ENCODE results near the gene ANKS1A.

GRCh38 chr6:34987506-34987905, 98.5 kb downstream of the ANKS1A start:
- TF ChIP-seq, protein P1, sequence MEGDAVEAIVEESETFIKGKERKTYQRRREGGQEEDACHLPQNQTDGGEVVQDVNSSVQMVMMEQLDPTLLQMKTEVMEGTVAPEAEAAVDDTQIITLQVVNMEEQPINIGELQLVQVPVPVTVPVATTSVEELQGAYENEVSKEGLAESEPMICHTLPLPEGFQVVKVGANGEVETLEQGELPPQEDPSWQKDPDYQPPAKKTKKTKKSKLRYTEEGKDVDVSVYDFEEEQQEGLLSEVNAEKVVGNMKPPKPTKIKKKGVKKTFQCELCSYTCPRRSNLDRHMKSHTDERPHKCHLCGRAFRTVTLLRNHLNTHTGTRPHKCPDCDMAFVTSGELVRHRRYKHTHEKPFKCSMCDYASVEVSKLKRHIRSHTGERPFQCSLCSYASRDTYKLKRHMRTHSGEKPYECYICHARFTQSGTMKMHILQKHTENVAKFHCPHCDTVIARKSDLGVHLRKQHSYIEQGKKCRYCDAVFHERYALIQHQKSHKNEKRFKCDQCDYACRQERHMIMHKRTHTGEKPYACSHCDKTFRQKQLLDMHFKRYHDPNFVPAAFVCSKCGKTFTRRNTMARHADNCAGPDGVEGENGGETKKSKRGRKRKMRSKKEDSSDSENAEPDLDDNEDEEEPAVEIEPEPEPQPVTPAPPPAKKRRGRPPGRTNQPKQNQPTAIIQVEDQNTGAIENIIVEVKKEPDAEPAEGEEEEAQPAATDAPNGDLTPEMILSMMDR (IDR thresholded peaks at IDR 0.05): no peak
- TF ChIP-seq POLR2A (IDR thresholded peaks at IDR 0.05) (no peak), EP300 (IDR thresholded peaks at IDR 0.05) (no peak)

All from ovary (tissue), 3 donors.